Measurements from ENCODE around the gene BCOR.

Gene BCOR

DNA sequence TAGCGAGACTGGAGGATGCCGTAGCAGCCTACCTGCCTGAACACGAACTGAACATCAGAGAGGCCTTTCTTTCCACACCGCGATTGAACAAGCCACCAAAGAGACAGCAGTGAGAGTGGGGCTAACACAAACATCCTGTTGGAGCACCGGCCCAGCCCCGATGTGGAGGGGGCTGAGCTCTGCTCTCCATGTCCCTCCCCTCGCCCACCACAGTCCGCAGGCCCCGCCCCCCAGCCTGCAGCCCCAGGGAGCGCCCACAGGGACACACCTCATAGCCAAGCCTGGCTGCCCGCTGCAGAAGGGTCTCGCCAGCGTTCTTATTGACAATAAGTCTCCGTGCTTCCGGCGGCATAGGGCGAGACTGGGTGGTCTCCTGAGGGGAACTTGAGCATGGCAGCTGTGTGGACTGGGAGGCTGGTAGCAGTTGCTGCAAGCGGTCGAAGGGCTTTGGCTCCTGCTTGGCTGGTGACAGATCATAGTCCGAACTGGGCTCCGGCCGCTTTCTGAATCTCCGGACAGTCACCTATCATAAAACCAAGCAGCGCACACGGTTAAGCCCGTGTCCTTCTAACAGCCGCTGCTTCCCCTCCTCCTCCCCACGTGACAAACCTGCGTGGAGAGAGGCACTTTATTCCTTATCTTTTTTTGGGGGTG lies 35.8 kb downstream of the BCOR start:
- no peak for DNase-seq

DNA sequence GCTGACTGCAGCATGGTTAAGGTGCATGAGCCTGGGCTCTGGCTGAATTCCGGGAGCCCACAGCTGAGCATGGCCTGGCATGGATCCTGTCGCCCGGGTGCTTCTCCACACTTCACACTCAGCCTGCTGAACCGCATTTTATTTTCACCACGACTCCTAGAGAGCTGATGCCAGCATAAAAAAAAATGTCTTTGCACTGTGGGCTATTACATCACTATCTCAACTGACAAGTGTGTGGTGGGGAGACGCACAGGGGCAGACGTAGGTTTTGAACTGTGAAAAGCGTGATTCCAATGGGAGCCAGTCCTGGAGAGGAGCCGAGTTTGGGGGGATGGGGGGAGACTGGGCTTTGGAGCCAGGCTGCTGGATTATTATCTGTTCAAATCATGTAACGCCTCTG lies 36.8 kb downstream of the BCOR start:
- DNase-seq, result no peak

DNA sequence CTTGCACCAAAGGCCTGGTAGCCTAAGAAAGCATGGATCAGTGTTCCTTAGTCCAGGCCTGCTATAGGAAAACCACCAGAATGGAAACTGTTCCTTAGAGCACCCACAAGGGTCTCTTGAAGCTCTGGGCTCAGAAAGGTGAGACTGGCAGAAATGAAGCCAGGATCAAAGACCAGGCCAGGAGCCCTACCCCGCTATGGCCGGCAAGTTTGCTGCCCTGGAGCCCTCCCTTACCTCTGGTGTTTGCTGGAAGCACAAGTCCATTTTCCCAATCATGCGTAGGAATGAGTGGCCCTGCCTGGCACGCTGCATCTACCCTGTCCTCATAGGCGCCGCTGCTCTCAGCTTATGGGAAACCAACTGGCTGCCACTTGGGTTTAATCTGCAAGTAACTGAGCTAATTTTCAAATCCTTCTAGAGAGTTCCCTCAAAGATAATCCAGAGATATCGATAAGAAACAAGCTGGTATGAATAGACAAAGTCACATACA lies 37.4 kb downstream of the BCOR start:
- no peak for DNase-seq

DNA sequence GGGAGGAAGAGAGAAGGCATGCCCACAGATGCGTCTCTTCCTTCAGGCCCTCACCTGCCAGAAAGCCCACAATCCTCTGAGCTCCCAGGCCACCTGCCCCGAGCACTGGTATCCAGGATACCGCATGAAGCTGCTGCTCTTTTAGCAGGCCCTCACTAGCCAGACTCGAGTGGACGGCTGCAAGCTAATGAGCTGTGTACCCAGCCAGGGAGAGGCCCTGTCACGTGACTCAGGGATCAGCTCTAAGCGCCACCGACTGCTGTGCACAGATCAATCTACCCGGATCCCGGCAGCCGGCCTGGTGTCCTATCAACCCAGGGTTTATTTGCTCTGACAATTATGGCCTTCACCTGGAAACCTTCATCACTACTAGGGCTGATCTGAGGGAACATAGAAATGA lies 39.0 kb downstream of the BCOR start:
- DNase-seq, result peak; percentile 72

DNA sequence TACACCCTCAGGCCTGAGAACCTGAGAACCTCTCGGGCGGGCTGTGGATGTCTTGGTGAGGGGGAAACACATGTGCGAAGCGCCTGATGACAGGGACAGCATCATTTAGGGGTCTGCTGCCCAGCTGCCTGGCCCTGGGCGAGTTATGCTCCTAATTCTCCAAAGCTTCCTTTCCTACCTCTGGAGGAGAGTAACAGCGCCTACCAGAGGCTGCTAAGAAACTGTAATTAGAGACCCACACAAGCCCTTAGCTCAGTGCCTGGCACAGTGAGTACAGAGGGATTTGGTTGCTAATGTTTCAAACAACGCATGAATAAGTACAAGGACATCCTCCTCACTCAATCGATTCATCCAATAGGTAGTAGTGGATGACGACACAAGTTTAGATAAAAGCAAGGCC lies 40.4 kb downstream of the BCOR start:
- DNase-seq, result no peak

DNA sequence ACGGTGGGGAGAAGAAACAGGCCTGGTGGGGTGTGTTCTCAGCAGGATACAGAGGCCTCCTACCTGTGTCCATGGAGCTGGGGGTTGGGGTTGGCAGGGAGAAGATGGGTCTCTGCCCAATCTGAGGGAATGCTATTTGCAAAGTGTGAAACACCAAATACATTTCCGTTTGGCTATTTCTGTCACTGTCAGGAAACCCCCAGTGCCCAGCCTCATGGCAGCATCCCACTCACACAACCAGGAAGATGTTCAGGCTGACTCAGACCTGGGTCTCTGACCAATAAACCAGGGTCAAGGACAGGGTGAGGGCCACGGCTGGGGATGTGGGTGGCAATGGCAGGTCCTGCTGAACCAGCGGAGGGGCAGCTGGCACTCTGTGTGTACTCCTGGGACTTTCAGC lies 41.3 kb downstream of the BCOR start:
- DNase-seq, result no peak

DNA sequence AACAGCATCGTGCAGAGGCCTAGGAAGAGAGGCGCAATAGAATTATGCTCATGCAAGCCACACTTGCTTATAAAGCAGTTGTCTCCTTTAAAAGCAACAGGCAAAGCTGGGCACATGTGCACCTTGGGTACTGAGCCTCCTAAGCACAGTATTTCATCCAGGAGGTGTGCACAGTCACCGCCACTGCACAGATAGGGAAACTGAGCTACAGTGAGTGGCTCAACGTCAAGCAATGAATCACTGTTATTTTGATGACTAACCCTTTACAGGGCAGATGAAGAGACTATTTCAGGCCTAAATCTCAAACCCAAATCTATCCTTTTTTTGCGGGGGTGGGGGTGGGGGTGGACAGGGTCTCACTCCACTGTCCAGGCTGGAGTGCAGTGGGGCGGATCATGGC lies 42.3 kb downstream of the BCOR start:
- no peak for DNase-seq

DNA sequence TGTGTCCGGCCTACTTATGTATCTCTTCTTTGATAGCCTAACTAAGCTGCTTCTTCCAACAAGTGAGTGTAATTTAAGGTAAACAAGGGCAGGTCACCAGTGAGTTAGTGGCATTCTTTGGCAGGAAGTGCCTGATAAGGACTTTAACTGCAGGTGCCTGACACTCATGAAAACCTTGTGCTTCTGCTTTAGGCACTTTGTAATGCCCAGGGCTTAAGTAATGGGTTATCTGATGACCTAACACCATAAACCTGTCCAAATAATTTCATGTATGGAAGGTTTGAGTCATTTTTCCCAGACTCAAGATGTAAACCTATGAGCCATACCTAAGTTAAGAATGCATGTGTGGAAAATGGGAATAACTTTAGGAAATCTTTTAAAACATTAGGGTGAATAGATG lies 43.0 kb downstream of the BCOR start:
- no peak for DNase-seq

DNA sequence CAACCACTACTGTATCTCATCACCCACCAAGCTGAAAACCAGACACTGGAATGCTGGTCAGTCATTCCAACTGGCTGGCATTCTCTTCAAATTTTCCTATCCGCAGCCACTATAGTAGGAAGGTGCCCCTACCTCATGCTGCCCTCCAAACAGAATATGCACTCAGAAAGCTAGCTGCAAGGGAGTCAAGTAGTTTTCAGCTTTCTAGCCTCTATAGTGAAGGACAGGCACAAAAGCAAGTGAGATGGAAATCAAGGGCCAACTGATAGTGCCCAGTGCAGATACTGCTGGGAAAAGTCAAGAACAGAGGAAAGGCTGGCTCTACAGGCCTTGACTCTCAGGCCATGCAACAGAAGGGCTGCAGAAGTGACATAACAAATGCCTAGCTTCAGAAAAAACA lies 47.2 kb downstream of the BCOR start:
- DNase-seq, result no peak

DNA sequence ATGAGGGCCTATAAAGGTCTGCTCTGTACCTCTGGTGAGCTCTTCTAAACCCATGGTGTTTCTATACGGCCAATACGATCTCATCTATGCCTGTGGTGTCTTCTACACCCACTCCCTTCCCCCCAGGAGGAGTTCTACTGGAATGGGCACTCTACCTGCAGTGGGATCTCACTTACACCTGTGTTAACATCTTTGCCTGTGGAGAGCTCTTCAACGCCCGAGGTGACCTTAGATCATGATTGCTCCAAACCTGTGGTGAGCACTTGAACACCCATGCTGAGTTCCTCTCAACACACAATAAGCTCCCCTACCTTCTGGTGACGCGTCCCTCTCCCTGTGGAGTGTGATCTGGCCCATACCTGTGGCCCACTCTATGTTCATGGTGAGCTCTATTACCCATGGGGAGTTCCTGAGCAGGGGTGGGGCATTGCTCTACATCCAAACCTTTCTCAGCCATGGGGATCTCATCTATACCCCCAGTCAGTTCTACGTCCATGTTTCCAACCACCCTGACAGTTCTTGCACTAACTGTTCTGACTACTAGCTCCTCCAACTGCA lies 48.6 kb downstream of the BCOR start:
- DNase-seq, result no peak

DNA sequence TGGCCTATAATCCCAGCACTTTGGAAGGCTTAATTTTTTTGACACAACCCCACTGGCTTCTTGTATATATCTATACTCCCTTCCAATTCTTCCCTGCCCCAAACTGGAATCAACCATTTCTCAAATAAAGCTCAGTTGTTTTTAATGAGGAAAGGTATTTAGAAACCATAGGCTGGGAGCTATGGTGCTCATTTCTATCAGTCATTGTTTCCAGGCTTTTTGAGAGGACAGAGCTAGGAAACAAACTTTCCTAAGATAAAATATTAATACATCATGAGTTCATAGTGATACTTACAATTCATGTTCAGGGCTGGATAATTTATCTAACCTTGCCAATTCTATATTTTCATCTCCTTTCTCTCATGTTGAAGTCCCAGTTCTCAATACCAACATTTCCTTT lies 50.3 kb downstream of the BCOR start:
- no peak for DNase-seq

DNA sequence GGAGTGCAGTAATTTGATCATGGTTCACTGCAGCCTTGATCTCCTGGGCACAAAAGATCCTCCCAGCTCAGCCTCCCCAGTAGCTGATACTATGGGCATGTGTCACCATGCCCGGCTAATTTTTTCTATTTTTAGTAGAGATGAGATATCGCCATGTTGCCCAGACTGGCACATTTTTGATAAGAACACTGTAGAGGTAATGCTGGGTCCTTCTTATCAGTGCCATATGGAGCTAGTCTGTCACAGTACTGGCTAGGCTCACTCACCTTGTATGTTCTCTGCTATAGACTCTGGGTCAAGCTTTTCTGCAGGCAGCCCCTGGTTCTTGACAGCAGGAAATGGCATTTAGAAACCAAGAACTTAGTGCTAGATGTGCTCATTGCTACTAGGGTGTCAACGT lies 53.9 kb downstream of the BCOR start:
- no peak for DNase-seq

DNA sequence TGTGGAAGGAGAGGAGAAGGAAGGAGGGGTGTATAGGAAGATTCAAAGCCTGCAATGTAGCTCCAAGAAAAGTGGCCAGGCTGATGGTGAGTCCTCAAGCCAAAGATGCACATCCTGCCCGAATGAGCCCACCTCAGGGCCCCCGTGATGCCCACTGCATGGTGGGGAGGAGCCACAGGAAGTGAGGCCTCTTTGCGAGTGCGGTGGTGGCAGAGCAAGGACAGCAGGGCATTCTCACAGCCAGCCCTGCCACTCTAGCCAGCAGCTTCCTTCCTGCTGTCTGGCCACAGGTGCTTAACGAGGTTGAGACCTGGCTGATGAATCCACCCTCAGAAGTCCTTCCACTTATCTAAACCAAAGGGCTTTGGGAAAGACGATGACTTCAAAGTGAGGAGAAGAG lies 55.8 kb downstream of the BCOR start:
- no peak for DNase-seq

DNA sequence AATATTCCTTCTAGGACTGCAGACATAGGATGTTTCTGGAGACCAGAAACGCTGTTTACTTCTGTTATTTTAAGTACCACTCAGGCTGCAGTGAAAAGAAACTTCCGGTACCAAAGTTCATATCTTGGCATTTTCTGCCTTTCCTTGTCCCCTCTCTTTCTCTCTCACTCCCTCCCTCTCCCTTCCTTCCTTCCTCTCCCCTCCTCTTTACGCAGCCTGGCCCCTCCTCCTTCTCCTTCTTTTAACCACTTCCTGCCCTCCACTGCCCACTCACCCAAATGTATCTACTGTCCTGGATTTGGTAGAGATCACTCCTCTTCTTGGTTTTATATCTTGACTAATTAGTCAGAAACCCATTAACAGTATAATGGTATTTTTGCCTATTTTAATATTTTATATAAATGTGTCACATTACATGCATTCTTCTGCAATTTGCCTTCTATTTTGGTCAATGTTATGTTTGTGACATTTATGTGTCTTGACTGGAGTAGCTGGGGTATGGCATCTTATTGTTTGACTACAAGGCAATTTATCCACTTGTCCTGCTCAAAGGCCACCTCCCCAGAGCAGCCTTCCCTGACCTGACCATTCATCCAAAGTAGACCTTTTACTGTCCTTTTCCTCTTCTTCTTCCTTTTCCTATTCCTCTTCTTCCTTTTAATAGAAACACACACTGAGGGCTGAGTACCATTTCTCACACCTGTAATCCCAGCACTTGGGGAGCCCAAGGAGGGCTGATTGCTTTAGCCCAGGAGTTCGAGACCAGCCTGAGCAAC lies 56.9 kb downstream of the BCOR start:
- no peak for DNase-seq

DNA sequence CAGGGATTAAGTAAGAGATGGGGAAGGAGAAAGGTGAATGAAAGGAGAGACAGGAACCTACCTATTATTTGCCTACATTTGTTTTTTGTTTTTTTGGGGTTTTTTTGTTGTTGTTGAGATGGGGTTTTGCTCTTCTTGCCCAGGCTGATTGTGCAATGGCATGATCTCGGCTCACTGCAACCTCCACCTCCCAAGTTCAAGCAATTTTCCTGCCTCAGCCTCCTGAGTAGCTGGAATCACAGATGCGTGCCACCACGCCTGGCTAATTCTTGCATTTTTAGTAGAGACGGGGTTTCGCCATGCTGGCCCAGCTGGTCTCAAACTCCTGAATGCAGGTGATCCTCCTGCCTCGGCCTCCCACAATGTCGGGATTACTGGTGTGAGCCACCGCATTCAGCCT lies 57.9 kb downstream of the BCOR start:
- DNase-seq, result no peak

DNA sequence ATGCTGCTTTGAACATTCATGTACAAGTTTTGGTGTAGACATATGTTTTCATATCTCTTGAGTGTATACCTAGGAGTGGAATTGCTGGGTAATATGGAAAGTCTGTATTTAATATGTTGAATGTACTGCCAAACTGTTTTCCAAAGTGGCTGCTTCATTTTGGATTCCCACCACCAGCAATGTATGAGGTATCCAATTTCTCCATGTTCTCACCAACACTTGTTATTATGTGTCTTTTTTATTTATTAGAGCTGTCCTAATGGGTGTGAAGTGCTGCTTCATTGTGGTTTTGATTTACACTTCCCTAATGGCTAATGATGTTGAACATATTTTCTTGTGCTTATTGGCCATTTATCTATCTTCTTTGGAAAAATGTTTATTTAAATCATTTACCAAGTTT lies 60.4 kb downstream of the BCOR start:
- no peak for DNase-seq

DNA sequence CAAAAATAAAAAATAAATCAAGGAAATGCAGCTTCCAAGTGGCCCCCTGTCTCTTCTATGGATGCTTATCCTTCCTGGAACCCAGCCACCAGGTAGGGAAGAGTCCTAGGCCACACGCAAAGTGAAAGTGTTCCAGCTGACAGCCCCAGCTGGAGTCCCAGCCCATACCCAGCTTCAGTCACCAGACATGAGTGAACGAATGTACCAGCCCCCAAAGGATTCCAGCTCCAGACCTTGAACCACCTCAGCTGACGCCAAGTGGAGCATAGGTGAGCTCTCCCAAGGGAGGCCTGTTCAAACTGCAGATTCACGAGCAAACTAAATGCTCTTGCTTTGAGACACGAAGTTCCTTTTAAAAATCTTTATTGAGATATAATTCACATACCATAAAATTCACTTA lies 62.0 kb downstream of the BCOR start:
- no peak for DNase-seq

DNA sequence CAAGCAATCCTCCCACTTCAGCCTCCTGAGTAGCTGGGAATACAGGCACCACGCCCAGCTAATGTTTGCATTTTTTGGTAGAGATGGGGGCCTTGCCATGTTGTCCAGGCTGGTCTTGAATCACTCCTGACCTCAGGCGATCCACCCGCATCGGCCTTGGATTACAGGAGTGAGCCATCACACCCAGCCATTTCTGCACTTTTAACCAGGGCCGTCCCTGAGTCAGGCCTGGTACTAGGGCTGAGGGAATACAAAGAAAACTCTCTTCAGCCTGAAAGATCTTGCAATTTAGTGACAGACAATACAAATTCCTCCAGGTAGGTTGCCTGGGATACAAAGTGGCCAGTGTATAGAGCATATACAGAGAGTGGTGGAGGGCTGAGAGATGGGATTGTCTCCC lies 65.8 kb downstream of the BCOR start:
- no peak for DNase-seq

DNA sequence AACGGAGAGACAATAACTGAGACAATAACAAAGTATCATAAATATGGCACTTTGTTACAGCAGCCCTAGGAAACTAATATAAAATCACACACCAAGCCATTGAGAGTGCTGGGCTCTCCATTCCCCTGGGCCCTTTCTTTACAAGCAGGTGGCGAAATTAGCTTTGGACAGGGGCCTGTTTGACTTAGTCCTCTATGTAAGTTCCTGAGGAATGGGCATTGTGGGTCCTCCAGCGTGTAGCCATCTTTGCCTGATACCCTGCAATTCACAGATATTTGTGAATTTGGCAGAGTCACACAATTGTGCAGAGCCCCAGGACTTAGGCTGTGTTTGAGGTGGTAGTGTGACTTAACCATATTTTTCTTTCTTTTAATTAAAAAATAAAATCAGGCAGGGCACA lies 67.6 kb downstream of the BCOR start:
- no peak for DNase-seq

DNA sequence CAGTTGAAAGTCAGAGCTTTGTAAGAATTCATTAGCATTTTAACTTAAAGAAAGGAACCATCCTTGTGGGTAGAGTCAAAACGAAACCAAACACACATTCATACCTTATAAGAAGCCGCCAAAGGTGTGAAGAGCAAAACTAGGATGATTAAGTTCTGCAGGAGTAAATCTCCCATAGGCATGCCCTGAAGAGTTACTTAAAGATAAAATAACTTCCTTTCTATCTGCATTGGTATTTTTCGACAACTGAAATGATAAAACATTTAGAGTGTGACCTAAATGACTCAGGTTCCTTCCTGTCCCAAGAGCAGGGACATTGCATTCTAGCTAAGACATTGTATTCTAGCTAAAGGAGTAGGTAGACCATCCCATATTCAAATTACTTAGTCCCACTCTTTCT lies 75.3 kb downstream of the BCOR start:
- no peak for DNase-seq

DNA sequence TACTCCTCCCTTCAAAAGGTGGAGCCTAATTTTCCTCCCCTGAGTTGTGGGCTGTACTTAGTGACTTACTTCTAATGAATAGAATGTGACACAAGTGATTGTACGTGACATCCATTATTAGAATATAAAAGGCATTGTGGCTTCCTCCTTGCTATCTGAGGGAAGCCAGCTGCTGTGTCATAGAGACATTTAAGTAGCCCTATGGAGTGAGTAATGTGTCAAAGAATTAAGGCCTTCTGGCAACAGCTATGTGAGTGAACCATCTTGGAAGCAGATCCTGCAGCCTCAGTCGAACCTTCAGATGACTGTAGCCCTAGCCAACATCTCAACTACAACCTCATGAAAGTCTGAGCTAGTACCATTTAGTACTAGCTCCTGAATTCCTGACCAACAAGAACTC lies 76.1 kb downstream of the BCOR start:
- DNase-seq, result no peak

DNA sequence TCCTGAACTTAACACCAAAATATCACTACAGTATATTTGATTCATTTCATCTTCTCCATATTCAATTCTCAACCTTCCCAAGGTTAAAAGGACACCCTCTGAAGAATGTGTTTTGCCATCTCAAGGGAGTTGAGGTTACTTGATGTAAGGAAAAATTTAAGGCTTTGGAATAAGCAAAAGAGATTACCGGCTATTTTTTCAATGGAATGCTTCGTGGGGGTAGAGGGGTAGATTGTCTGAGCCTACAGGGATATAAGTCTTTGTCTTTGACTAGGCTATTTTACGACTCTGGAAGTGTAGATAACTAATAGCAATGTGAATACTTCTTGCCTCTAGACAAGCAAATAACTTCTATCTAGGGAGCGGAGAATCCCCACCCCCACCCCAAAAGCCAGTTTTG lies 78.2 kb downstream of the BCOR start:
- no peak for DNase-seq

DNA sequence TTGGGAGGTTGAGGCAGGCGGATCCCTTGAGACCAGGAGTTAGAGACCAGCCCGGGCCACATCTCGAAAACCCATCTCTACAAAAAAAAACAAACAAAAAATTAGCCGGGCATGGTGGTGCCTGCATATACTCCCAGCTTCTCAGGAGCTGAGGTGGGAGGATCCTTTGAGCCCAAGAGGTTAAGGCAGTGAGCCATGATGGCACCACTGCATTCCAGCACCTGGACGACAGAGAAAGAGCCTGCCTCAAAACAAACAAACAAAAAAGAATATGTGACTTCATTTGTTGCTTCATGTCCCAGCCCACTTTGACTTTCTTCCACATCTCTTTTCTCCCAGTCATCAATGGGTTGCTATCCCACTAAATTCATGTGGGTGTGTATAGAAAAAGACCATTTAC lies 79.7 kb downstream of the BCOR start:
- DNase-seq, result no peak

DNA sequence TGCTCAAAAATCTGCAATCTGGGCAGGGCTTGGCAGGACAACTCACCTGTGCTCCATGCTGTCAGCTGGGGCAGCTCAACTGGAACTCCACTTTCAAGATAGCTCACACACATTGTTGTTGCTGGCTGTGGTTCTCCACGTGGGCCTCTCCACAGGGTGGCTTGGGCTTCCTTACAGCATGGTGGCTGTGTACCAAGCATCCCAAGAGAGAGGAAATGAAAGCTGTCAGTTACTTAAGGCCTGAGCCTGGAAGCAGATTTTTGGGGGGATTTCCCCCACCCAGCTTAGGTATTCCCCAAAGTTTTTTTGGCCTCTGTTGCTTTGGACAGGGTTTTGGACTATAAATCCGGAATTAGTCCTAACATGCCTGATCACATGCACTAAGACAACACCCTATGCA lies 81.0 kb downstream of the BCOR start:
- DNase-seq, result no peak

DNA sequence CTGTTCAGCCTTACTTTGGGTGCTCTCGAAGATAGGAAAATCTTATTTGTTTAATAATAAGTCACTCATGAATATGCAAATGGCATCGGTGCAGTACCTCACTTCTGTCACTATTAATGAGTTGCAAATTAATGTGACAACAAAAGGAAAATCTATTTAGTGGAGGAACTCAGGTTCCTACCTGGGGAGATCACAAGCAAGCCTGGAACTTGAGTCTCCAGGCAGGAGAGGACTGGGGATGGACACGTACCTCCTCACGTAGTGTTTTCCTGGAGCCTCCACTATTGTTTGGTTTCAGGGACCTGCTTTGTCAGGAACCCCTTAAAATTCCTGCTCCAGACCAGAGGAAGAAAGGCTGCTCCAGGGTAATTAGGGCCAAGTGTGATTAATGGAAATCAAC lies 82.1 kb downstream of the BCOR start:
- no peak for DNase-seq
